VCaP (cell line): ENCODE measurements around the gene HK3.

Experiments
- H3K27ac ChIP-seq: fragments of 450-650 bp; 2 replicates; pipeline ENCODE4 v1.5.1; 2017
- CTCF ChIP-seq: fragments of 450-650 bp; conservative IDR thresholded peaks from 2 replicates; pipeline ENCODE4 v1.5.1; 2017; ENCODE audit warnings: mild to moderate bottlenecking, moderate library complexity

Gene HK3

GRCh38 chr5:176857216-176857893 lies 41.8 kb downstream of the HK3 start:
- TF ChIP-seq CTCF: no peak
- H3K27ac ChIP-seq: no peak overlapping the region

GRCh38 chr5:176856746-176857145 lies 42.4 kb downstream of the HK3 start:
- H3K27ac ChIP-seq: no peak overlapping the region
- TF ChIP-seq CTCF: no peak

- H3K27ac ChIP-seq: no peak overlapping the region
- no peak for TF ChIP-seq CTCF
Observed at GRCh38 chr5:176855598-176855997, 43.5 kb downstream of the HK3 start.

- H3K27ac ChIP-seq: no peak overlapping the region
- no peak for TF ChIP-seq CTCF
Observed at GRCh38 chr5:176854164-176854563, 45.0 kb downstream of the HK3 start.

- no peak for TF ChIP-seq CTCF
- no peak overlapping the region; the same call in 1 of the 2 replicates for H3K27ac ChIP-seq
Observed at GRCh38 chr5:176853151-176853778, 45.9 kb downstream of the HK3 start.

GRCh38 chr5:176851871-176852658 lies 47.1 kb downstream of the HK3 start:
- peak overlapping the region; percentile 14 for H3K27ac ChIP-seq
- TF ChIP-seq CTCF: no peak

- no peak for TF ChIP-seq CTCF
- no peak overlapping the region for H3K27ac ChIP-seq
Observed at GRCh38 chr5:176851380-176851779, 47.8 kb downstream of the HK3 start.
